Nephron (organoid): ENCODE data around the gene RANBP10.

ENCODE experiments used
- H3K27ac Mint-ChIP-seq, 3 experiments: 2 replicates each; pipeline ENCODE4 v1.8.0; 2020; ENCODE audit warnings: mixed read lengths in 3 of 3, mild to moderate bottlenecking in 2 of 3, moderate library complexity in 1 of 3
- H3K27me3 Mint-ChIP-seq: 2 replicates; pipeline ENCODE4 v1.8.0; 2021; ENCODE audit warnings: low read depth, mild to moderate bottlenecking, moderate library complexity, mixed read lengths
- H3K36me3 Mint-ChIP-seq: 2 replicates; pipeline ENCODE4 v1.8.0; 2020; ENCODE audit warnings: low read depth, mixed read lengths
- H3K4me1 Mint-ChIP-seq: 2 replicates; pipeline ENCODE4 v1.8.0; 2020; ENCODE audit warnings: mixed read lengths
- H3K4me3 Mint-ChIP-seq, 3 experiments: 2 replicates each; pipeline ENCODE4 v1.8.0; 2020; ENCODE audit warnings: mild to moderate bottlenecking in 3 of 3, mixed read lengths in 3 of 3, moderate library complexity in 2 of 3
- H3K9me3 Mint-ChIP-seq: 2 replicates; pipeline ENCODE4 v1.8.0; 2020; ENCODE audit warnings: mixed read lengths
- TF ChIP-seq, protein P1 (sequence below), 3 experiments: fragments of 200-600 bp; sonication (generic); IDR thresholded peaks; one replicate each; pipeline ENCODE4 v1.5.0; 2021; ENCODE audit warnings: antibody characterized with exemption in 3 of 3; ENCODE audit not compliant: unreplicated experiment in 3 of 3

RANBP10 gene

DNA sequence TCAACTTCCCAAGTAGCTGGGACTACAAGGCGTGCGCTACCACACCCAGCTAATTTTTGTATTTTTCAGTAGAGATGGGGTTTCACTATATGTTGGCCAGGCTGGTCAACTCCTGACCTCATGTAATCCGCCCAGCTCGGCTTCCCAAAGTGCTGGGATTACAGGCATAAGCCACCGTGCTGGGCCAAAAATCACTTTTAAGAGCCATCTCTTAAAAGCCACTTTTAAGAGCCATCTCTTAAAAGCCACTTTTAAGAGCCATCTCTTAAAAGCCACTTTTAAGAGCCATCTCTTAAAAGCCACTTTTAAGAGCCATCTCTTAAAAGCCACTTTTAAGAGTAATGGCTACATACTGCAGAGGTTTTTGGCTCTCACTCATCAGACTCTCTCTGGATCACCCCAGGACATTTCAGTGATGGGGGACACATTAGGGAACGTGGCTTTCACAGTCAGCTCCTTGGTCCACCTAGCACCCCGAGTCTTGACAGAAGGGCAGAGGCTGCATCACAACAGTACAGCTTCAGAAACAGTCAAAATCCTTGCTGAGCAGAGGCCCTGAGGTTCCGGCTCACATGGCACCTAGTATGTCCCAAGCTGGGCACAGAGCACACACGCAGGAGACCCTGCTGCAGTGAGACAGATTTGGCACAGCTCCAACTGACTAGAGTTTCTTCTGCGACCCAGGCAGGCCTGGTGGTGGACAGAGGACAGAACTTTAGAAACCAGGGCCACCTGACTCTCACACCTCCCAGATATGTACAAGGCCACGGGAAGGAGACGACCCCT is 23.6 kb downstream of the RANBP10 start:
- TF ChIP-seq, protein P1, sequence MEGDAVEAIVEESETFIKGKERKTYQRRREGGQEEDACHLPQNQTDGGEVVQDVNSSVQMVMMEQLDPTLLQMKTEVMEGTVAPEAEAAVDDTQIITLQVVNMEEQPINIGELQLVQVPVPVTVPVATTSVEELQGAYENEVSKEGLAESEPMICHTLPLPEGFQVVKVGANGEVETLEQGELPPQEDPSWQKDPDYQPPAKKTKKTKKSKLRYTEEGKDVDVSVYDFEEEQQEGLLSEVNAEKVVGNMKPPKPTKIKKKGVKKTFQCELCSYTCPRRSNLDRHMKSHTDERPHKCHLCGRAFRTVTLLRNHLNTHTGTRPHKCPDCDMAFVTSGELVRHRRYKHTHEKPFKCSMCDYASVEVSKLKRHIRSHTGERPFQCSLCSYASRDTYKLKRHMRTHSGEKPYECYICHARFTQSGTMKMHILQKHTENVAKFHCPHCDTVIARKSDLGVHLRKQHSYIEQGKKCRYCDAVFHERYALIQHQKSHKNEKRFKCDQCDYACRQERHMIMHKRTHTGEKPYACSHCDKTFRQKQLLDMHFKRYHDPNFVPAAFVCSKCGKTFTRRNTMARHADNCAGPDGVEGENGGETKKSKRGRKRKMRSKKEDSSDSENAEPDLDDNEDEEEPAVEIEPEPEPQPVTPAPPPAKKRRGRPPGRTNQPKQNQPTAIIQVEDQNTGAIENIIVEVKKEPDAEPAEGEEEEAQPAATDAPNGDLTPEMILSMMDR (IDR thresholded peaks at IDR 0.05; ENCODE audit: unreplicated experiment in 3 of 3) = no peak
- Mint-ChIP-seq H3K36me3 (peaks cover 28% of the 10 kb centered on the region), H3K27me3 (no peaks in the 10 kb centered on the region), H3K9me3 (peaks cover 2% of the 10 kb centered on the region), H3K4me3 (no peak overlapping the region), H3K4me1 (no peaks in the 10 kb centered on the region), H3K27ac (no peak overlapping the region)

DNA sequence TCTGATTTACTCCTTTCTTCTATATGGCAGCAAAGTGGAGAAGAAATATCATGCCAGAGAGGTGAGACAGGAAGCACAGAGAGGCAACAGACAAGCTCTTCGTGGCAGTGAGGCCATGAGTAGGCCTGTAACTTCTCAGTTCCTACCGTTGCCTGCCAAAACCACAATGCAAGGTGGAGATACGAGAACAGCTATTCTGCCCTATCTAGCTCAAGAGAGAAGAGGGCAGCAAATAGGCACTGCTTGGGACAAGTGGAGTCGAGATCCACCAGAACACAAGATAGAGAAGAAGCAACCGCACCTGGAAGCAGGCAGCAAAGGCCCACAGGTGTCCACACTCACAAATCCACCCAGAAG is 24.8 kb downstream of the RANBP10 start:
- TF ChIP-seq, protein P1 (IDR thresholded peaks at IDR 0.05; ENCODE audit: unreplicated experiment in 3 of 3) = no peak
- H3K9me3 Mint-ChIP-seq = peaks cover 2% of the 10 kb centered on the region
- H3K4me3 Mint-ChIP-seq = no peak overlapping the region
- no peaks in the 10 kb centered on the region for H3K27me3 Mint-ChIP-seq
- peaks cover 26% of the 10 kb centered on the region for H3K36me3 Mint-ChIP-seq
- no peaks in the 10 kb centered on the region for H3K4me1 Mint-ChIP-seq
- H3K27ac Mint-ChIP-seq = no peak overlapping the region

DNA sequence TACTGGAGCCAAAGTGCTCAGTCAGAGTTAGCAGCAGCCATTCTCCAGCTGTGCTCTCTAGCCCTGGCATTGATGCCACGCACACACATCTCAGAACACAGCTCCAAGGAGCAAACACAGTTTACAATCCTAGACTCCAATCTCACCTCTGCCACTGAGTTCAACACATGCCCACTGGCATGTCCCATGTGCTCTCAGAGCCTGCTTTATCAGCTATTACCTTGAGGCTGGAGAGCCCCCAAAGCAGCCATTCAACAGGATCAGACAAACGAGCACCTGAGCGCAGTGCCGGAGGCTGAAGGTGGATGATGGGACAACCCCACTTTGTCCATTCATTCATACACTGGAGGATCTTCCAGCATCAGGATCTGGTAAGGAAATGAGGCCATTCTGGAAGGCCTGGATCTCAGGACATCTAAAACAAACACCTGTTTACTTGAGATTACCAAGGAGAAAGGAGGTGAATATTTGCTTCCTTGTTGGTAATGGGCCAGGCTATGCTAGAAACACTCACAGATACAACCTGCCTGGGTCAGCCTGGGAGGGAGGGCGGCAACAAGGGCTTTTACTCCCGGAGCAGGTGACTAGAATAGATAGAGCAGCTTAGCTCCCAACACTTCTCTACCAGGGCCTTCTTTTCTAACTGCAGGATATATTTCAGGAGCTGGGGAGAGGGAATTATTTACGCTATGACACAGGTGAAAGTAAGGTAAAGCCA is 25.4 kb downstream of the RANBP10 start:
- H3K4me1 Mint-ChIP-seq = no peaks in the 10 kb centered on the region
- no peaks in the 10 kb centered on the region for H3K27me3 Mint-ChIP-seq
- H3K4me3 Mint-ChIP-seq = no peak overlapping the region
- no peak overlapping the region for H3K27ac Mint-ChIP-seq
- peaks cover 22% of the 10 kb centered on the region for H3K36me3 Mint-ChIP-seq
- TF ChIP-seq, protein P1 (IDR thresholded peaks at IDR 0.05; ENCODE audit: unreplicated experiment in 3 of 3) = no peak
- peaks cover 2% of the 10 kb centered on the region for H3K9me3 Mint-ChIP-seq

DNA sequence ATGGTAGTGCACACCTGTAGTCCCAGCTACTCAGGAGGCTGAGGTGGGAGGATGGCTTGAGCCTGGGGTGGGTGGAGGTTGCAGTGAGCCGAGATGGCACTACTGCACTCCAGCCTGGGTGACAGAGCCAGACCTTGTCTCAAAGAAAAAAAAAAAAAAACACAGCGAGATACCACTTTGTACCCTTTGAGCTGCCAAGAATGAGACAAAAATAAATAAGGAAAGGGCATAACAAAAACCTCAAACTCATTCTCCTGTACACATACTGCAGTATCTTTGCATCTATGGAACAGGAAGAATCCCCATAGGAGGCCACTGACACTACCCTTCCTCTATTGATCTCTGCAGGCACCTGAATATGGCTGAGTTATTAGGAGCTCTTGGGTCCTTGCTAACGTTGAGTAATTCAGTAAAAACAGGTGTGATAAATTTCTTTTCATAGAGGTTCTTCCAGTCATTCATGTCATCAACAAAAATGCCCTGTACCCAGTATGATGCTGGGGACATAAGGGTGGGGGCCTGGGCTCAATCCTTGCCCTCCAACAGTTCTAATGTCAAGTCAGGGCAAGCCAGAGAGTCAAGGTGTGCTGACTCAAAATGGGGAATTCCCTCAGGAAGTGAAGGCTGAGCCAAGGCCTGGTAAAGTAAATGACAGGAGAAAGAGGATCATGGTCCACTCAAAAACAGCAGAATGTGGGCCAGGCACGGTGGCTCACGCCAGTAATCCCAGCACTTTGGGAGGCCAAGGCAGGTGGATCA is 26.9 kb downstream of the RANBP10 start:
- no peaks in the 10 kb centered on the region for H3K27me3 Mint-ChIP-seq
- H3K9me3 Mint-ChIP-seq = peaks cover 2% of the 10 kb centered on the region
- peaks cover 5% of the 10 kb centered on the region for H3K4me1 Mint-ChIP-seq
- no peak overlapping the region for H3K27ac Mint-ChIP-seq
- H3K36me3 Mint-ChIP-seq = peaks cover 32% of the 10 kb centered on the region
- no peak overlapping the region for H3K4me3 Mint-ChIP-seq
- TF ChIP-seq, protein P1 (IDR thresholded peaks at IDR 0.05; ENCODE audit: unreplicated experiment in 3 of 3) = no peak

DNA sequence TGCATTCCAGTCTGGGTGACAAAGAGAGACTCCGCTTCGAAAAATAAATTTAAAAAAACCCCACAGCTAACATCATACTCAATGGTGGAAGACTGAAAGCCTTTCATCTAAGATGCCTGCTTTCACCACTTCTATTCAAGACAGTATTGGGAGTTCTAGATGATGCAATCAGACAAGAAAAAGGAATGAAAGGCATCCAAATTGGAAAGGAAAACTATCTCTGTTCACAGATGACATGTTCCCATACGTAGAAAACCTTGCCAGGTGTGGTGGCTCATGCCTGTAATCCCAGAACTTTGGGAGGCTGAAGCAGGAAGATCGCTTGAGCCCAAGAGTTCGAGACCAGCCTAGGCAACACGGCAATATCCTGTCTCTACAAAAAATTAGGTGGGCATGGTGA is 31.1 kb downstream of the RANBP10 start:
- Mint-ChIP-seq H3K27ac (no peak overlapping the region), H3K27me3 (no peaks in the 10 kb centered on the region), H3K4me3 (no peak overlapping the region), H3K4me1 (peaks cover 17% of the 10 kb centered on the region), H3K36me3 (peaks cover 37% of the 10 kb centered on the region), H3K9me3 (no peaks in the 10 kb centered on the region)
- TF ChIP-seq, protein P1 (IDR thresholded peaks at IDR 0.05; ENCODE audit: unreplicated experiment in 3 of 3) = no peak
